HL-60/S4 treated with retinoic acid at 250 ng/mL for 4 days and 3 days (cell line): ENCODE results near the gene QKI.

Experiments used
- in situ Hi-C: fragments of 300-500 bp; cut with MboI; formaldehyde crosslinking; loops from 2 replicates; pipeline ENCODE4 v1.7.0; 2022; ENCODE audit warnings: low sequenced_read_pairs

The QKI gene

DNA sequence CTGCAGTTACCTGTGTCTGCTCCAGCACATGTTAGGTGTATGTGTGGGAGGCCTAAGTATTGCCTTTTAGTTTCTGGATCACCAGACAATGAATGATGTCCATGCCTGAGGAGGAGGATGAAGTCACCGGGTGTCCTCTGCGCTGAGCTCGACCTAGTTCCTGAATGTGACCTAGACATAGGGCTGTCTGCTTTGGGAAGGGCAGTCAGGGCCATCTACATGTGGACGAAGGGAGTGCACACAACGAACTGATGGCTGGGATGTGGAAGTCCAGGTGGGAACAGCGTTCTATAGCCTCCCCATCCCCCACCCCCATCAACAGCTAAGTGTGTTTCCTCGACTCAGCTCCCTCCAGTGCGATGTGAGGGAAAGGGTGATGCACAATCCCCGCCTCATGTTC lies 186.3 kb downstream of the QKI start:
- in situ Hi-C loops: no loop called here

DNA sequence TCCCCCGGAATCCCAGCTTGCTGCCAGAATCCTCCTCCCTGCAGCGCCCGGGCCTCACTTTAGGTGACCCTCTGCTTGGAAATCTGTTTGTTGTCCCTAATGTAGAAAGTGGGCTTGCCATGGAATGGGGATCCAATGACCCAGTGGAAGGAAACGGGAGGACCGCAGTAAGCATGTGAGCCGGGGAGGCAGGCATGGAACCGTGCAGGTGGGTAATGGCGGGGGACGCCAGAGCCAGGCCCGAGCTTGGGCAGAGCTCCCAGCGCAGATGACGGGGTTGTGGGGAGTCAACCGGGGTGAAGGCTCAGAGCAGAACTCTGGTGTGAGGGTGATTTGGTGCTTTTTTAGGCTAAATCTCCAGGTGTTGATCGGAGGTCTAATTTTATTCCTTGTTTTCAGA lies 188.3 kb downstream of the QKI start:
- in situ Hi-C loops: no loop called here

DNA sequence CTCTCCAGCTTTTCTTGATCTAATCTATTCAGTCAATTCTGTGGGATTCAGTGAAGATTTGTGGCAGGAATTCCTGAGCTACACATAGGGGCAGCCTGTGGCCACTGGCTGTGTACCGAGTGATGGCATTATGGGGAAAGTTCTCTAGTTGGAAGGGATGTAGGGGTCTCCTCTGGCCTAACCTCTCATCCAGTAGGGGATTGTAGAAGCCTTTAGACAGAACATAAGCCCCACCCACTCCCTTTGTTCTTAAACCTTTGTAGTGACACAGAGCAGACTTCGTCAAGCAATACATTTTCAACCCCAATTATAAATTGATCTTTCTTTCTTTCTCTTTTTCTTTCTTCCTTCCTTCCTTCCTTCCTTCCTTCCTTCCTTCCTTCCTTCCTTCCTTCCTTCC lies 188.9 kb downstream of the QKI start:
- in situ Hi-C loops: no loop called here

DNA sequence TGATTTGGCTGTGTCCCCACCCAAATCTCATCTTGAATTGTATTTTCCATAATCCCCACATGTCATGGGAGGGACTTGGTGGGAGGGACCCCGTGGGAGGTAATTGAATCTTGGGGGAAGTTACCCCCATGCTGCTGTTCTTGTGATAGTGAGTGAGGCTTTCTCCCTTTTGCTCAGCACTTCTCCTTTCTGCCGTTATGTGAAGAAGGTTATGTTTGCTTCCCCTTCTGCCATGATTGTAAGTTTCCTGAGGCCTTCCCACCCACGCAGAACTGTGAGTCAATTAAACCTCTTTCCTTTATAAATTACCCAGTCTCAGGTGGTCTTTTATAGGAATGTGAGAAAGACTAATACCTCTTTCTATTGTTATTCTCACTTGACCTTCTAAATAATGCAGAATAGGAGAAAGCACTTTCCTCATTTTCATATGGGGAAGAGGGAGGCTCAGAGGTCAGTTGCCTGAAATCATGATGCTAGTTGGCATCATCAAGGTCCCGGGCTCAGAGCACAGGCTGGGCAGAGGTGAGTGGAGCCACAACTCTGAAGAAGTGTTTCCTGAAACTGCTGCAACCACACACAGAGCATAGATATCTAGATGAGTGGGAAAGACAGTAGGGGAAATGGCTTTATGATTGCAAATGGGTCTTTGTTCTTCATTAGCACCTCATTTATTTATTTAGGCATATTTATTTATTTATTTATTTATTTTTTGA lies 191.0 kb downstream of the QKI start:
- in situ Hi-C loops: no loop called here

DNA sequence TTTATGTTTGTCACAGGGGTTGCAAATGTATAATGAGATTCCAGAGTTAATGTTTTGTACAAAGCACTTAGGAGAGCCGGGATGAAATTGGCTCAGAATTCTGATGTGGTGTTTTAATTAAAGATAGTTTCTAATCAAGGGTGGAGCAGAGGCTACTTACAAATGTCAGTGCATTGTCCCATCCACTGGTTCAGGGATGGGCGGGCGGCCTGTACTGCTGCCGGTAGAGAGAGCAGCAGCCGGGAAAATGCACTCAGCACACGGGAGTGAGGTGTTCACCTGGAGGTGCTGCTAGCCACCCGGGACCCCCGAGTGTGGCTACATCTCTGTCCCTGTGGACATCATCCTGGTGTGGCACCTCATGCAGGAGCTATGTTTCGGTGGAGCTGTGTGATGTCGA lies 193.3 kb downstream of the QKI start:
- in situ Hi-C loops: no loop called here

DNA sequence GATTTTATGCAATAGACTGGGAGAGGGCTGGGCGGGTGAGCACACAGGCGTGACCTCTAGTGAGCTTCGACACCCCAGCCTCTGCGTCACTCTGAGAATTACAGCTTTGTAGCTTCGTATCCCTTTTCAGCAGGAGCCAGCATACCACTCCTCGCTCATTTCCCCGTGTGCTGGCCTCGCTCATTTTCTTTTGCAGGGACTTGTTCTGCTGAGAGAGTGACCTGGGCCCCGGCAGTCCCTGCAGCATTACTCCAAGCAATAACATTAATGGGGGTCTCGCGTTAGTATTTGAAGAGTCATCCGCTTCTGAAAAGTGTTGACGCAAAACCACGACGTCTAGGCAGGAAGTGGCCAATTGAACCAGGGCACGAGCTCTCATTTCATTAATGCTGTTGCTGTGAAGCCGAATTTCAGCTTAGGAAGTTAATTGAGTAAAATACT lies 193.7 kb downstream of the QKI start:
- in situ Hi-C loops: no loop called here

DNA sequence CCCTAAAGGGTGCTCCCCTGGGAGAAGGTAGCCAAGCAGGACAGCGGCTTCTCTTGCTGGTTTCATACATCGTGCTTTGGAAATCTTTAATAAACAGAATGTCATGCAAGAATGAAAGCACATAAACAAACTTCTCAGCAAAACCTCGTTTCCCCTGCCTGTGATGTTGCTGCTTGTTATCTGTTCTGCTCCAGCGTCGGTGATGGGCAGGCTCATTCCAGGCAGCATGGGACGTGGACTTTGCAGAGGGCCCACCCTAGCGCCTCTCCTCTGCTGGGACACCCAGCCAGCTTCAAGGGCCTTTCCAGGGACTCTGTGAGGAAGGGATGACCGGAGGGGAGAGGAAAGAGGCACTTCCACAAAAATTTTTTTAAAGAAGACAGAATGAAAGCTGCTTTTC lies 197.7 kb downstream of the QKI start:
- in situ Hi-C loops: no loop called here

DNA sequence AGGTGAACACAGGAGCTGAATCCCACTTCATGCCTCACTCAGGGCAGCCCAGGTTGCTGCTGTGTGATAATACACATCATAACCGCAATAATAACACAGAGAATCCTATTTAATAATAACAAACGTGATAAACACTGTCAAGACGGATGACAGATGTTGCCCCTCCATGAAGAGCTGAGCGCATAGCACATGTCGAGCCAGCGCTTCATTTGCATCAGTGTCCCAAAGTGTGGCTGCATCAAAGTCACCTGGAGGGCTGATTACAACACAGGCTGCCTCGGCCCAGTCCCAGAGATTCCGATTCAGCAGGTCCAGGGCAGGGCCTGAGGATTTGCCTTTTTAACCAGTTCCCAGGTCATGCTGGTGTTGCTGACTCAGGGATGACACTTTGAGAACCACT lies 198.5 kb downstream of the QKI start:
- in situ Hi-C loops: no loop called here

DNA sequence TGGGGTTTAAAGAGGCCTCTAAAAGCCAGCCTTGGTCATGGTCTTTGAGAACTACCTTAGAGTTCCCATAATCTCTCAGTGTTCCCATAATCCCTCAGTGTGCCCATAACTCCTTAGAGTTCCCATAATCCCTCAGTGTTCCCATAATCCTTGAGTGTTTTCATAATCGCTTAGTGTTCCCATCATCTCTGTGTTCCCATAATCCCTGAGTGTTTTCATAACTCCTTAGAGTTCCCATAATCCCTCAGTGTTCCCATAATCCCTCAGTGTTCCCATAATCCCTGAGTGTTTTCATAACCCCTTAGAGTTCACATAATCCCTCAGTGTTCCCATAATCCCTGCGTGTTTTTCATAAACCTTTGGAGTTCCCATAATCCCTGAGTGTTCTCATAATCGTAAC lies 199.2 kb downstream of the QKI start:
- in situ Hi-C loops: no loop called here

DNA sequence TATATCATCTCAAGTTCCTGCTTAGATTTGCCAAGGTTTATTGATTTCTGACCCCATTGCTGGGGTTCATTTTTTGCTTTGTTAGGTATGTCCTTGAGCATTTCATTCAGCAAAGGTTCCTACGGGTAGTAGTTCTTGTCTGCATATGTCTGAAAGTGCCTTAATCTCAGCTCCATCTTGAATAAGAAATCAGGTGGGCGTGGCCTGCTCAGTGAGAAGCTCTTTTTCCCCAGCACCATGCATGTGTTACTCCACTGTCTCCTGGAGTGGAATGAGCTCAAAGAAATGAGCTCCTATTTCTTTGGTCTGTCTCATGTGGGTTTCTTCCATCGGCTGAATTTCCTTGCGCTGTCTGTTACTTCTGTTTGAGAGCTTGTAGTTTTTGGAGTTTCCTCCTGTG lies 201.9 kb downstream of the QKI start:
- in situ Hi-C loops: no loop called here

DNA sequence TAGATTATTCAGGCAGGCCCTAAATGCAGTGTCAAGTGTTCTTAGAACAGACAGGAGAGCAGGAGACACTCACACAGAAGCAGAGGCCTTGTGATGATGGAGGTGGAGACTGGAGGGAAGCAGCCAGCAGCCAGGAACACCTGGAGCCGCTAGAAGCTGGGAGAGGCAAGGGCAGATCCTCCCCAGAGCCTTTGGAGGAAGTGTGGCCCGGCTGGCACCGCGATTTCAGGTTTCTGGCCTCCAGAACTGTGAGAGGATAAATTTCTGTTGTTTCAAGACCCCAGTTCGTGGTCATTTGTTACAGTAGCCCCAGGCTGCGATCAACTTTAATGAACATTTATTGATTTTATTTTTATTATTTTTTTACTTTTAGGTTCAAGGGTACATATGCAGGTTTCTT lies 203.0 kb downstream of the QKI start:
- in situ Hi-C loops: no loop called here

DNA sequence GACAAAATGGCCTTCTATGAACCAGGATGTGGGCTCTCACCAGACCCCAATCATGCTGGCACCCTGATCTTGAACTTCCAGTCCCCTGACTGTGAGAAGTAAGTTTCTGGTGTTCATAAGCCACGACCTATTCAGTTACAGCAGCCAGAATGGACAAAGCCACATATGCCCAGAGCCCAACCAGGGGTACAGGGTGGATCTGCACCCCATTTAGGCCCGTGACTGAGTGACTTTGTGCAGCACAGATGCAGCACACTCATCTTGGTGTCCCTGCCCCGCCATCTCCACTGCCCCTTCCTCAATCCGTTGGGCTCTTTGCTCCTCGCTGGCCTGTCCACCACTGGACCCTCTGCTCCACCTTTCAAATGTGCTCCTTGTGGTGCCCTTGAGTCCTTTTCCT lies 205.6 kb downstream of the QKI start:
- in situ Hi-C loops: no loop called here

DNA sequence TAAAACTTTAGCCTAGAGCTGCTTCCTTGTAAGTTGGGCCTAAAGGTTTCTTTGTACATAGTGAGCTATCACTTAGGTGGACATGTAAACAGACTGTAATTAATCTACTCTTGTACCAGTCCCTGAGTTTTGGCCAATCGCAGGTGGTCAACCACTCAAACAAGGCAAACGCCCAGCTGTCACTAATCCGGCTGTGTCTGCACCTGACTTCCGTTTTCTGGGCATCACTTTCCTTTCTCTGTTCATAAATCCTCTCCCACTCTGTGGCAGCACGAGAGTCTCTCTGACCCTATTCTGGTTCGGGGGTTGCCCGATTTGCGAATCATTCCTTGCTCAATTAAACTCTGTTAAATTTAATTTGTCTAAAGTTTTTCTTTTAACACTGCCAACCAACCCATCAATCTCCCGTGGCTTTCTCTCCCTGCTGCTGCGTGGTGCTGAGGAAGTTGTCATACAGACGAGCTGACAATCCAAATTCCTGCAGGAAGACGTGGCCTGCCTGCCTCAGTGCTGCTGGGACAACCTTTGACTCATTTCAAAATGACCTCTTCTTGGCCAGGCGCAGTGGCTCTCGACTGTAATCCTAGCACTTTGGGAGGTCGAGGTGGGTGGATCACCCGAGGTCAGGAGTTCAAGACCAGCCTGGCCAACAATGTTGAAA lies 206.3 kb downstream of the QKI start:
- in situ Hi-C loops: no loop called here

DNA sequence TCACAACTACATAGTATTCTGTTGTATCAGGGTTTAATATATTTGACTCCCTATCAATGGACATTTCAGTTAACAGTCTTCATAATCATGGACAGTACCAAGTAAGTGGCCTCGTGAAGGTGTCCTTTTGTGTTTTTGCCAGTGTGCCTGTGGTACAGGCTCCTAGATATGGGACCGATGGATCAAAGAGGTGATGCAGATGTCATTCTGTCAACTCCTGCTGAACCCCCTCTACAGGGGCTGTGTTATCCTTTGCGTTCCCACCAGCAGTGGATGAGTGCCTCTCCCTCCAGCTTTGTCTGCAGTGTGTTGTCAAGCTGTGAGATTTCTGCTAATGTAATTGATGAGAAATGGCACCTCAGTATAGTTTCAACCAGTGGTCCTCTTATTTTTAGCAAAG lies 210.7 kb downstream of the QKI start:
- in situ Hi-C loops: no loop called here

DNA sequence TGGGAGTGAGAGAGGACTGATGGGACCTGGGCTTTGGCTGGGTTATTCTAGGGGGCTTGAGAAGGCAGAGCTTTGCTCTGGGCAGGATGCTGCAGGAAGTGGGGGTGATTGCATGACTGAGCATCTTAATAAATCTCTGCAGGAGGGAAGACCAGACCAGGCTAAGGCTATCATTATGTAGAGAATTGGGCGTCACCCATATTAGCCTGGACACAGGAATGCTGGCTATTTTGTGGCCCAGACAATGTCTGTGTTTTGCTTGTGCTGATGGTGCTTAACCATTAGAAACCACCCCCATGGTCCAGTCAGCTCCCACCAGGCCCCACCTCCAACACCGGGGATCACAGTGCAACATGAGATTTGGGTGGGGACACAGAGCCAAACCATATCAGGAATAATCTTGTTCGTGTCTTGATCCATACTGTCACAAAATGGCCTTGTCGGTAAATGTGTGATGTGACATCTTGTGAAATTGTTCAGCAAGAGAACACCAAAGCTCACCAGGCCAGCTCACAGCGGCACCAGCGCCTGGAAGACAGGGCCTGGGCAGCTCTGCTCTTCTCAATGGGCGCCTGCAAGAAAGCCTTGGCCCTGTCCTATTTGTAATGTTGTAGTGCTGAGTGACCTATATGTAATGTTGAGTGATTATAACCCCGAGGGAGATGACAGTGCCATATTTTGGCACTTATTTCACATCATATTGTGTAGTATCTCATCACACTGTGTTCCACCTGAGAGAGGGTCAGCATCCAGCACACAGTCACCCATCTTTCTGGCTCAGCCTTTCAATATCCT lies 211.8 kb downstream of the QKI start:
- in situ Hi-C loops: no loop called here

DNA sequence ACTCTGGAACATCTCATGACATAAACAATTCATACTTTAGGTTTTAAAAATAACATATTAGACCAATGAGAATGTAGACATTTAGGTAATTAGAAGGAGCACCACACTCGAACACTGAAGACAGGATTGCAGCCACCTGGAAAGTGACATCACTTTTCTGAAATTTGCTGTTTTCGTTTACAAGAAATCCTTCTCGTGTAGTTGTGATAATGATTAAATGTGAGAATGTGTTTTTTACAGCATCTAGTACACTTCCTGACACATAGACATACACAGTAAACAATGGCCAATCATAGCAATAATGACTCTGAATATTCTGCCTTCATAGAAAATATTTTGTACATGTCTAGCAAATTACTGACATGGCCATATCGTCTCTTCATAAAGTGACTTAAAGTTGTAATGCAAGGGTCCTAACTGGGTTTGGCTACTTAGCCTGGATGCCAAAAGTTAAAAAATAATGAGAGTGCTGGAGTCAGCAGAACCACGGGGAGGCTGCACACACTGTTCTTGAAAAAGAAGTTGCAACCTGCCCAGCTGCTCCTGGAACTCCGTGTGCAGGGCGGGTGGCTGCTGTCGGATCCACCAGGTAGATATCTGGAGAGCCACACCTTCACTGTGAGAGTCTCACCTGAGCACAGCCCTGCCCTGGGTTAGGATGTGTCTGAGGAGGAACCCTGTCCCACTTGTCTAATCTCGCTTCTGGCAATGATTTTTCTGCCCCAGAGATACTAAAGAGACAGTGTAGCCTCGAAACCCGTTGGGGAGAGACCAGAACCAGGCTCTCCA lies 212.9 kb downstream of the QKI start:
- in situ Hi-C loops: no loop called here
